Measurements from ENCODE around the gene SPATA9. TPM values are rescaled to one million over a fixed set of nuclear protein-coding genes. Genes with fewer than 3 reads are reported as not detected.

Gene SPATA9
- total RNA-seq, 2 donors from 2014 or later = 0.70 to 2.0 TPM

- Histone ChIP-seq H3K36me3 (ENCODE audit: control insufficient read depth, insufficient read depth, low read length) (no peaks in the 10 kb centered on the region), H3K4me3 (ENCODE audit: low read length) (no peak overlapping the region), H3K9me3 (ENCODE audit: control insufficient read depth, low read length) (peaks cover 6% of the 10 kb centered on the region), H3K27me3 (ENCODE audit: control insufficient read depth, insufficient read depth, low read length, poor library complexity, severe bottlenecking) (no peaks in the 10 kb centered on the region), H3K9ac (ENCODE audit: extremely low read depth, low read length, poor library complexity, severe bottlenecking) (no peak overlapping the region), H3K4me1 (ENCODE audit: control insufficient read depth, insufficient read depth, low read length) (no peaks in the 10 kb centered on the region), H3K27ac (ENCODE audit: low read depth, low read length) (no peak overlapping the region)
- WGBS, 2 experiments (ENCODE audit: insufficient coverage in 1 of 2, insufficient read length in 1 of 2) = 24 to 39% methylated on average over 4 of the region's 4 CpGs
- no peaks in the 10 kb centered on the region for H3K9me3 Mint-ChIP-seq
- no peaks in the 10 kb centered on the region for H3K27me3 Mint-ChIP-seq (ENCODE audit: insufficient read depth)
- H3K36me3 Mint-ChIP-seq (ENCODE audit: low read depth) = no peaks in the 10 kb centered on the region
- peak; percentile 82 for DNase-seq
- TF ChIP-seq CTCF (conservative IDR thresholded peaks at IDR 0.05) = peak; percentile 88
- no peak overlapping the region for H3K27ac Mint-ChIP-seq
- H3K4me1 Mint-ChIP-seq = peaks cover 8% of the 10 kb centered on the region
- no peak overlapping the region for H3K4me3 Mint-ChIP-seq
Measured at GRCh38 chr5:95644351-95645042, 38.3 kb downstream of the SPATA9 start.

GRCh38 chr5:95643152-95643551 lies 39.6 kb downstream of the SPATA9 start:
- Mint-ChIP-seq H3K27me3 (ENCODE audit: insufficient read depth) (no peaks in the 10 kb centered on the region), H3K4me3 (no peak overlapping the region), H3K4me1 (peaks cover 5% of the 10 kb centered on the region), H3K36me3 (ENCODE audit: low read depth) (no peaks in the 10 kb centered on the region), H3K27ac (no peak overlapping the region), H3K9me3 (no peaks in the 10 kb centered on the region)
- DNase-seq = no peak
- no peak overlapping the region for H3K9ac ChIP-seq (ENCODE audit: extremely low read depth, low read length, poor library complexity, severe bottlenecking)
- H3K4me1 ChIP-seq (ENCODE audit: control insufficient read depth, insufficient read depth, low read length) = no peaks in the 10 kb centered on the region
- no peaks in the 10 kb centered on the region for H3K27me3 ChIP-seq (ENCODE audit: control insufficient read depth, insufficient read depth, low read length, poor library complexity, severe bottlenecking)
- 92 to 99% methylated on average over 6 to 7 of the region's 7 CpGs for WGBS, 2 experiments (ENCODE audit: insufficient coverage in 1 of 2, insufficient read length in 1 of 2)
- no peak overlapping the region for H3K4me3 ChIP-seq (ENCODE audit: low read length)
- no peak for TF ChIP-seq CTCF (conservative IDR thresholded peaks at IDR 0.05)
- no peak overlapping the region for H3K27ac ChIP-seq (ENCODE audit: low read depth, low read length)
- H3K9me3 ChIP-seq (ENCODE audit: control insufficient read depth, low read length) = peaks cover 6% of the 10 kb centered on the region
- H3K36me3 ChIP-seq (ENCODE audit: control insufficient read depth, insufficient read depth, low read length) = no peaks in the 10 kb centered on the region

GRCh38 chr5:95641741-95642220 lies 41.0 kb downstream of the SPATA9 start:
- Mint-ChIP-seq H3K9me3 (no peaks in the 10 kb centered on the region), H3K27me3 (ENCODE audit: insufficient read depth) (no peaks in the 10 kb centered on the region), H3K27ac (no peak overlapping the region), H3K36me3 (ENCODE audit: low read depth) (no peaks in the 10 kb centered on the region), H3K4me1 (peaks cover 2% of the 10 kb centered on the region), H3K4me3 (no peak overlapping the region)
- TF ChIP-seq CTCF (conservative IDR thresholded peaks at IDR 0.05) = no peak
- no peaks in the 10 kb centered on the region for H3K36me3 ChIP-seq (ENCODE audit: control insufficient read depth, insufficient read depth, low read length)
- 89 to 94% methylated on average over 2 to 5 of the region's 5 CpGs for WGBS, 2 experiments (ENCODE audit: insufficient coverage in 1 of 2, insufficient read length in 1 of 2)
- no peak for DNase-seq
- no peaks in the 10 kb centered on the region for H3K4me1 ChIP-seq (ENCODE audit: control insufficient read depth, insufficient read depth, low read length)
- H3K27ac ChIP-seq (ENCODE audit: low read depth, low read length) = no peak overlapping the region
- H3K9me3 ChIP-seq (ENCODE audit: control insufficient read depth, low read length) = peaks cover 6% of the 10 kb centered on the region
- no peaks in the 10 kb centered on the region for H3K27me3 ChIP-seq (ENCODE audit: control insufficient read depth, insufficient read depth, low read length, poor library complexity, severe bottlenecking)
- H3K4me3 ChIP-seq (ENCODE audit: low read length) = no peak overlapping the region
- no peak overlapping the region for H3K9ac ChIP-seq (ENCODE audit: extremely low read depth, low read length, poor library complexity, severe bottlenecking)

All from endodermal cell (in vitro differentiated cells).